Gastrocnemius medialis (tissue), 4 donors: ENCODE results near the gene ADAMTS4.

Experiments used
- POLR2A ChIP-seq, 2 donors: fragments of 450-650 bp; IDR thresholded peaks; one replicate each; pipeline ENCODE4 v1.6.1; 2017; ENCODE audit warnings: antibody characterized with exemption in 2 of 2, mild to moderate bottlenecking in 2 of 2, moderate library complexity in 2 of 2
- TF ChIP-seq, protein P1 (sequence below), 5 experiments: fragments of 450-650 bp in 3 of 5; fragments of 200-600 bp in 2 of 5; sonication (generic) in 2 of 5; IDR thresholded peaks in 4 of 5; conservative IDR thresholded peaks in 1 of 5; 1 replicate in 4 of 5; 2 replicates in 1 of 5; pipeline ENCODE4 v1.5.1; 2016 to 2019; ENCODE audit warnings: antibody characterized with exemption in 5 of 5, mild to moderate bottlenecking in 3 of 5, moderate library complexity in 3 of 5

DNA sequence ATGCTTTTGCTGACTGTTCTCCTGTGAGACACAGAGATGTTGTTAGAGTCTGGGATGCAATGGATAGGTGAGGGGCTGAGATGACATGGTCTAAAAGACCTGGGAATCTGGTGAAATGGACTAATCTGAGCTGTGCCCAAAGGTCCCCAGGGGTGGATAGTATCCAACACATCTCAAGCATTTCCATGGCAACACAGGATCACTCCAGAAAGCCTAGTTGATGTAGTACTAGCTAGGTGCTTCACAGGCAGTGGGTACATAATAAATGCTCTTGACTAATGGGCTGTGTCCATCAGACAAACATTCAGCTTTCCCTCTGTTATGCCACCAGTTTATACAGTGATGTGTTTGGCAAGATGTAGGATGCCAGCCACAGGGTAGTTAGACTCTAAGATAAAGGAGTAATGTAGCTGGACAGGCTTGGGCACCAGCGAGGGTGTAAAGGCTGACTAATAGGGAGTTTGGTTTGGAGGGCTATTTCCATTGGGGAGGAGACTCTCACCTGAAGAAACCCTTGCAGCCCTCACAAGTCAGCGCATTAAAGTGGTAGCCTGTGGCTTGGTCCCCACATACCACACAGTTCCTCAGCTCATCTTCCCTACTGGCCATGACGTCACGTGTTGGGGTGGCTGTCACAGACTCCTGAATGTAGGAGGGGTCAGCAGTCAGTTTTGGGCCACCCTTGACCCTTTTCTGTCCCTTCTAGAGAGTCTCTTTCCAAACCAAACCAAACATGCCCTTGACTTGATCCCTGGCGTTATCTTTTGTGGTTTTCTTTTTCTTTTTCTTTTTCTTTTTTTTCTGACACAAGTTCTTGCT lies 37.3 kb upstream of the ADAMTS4 start:
- TF ChIP-seq, protein P1, sequence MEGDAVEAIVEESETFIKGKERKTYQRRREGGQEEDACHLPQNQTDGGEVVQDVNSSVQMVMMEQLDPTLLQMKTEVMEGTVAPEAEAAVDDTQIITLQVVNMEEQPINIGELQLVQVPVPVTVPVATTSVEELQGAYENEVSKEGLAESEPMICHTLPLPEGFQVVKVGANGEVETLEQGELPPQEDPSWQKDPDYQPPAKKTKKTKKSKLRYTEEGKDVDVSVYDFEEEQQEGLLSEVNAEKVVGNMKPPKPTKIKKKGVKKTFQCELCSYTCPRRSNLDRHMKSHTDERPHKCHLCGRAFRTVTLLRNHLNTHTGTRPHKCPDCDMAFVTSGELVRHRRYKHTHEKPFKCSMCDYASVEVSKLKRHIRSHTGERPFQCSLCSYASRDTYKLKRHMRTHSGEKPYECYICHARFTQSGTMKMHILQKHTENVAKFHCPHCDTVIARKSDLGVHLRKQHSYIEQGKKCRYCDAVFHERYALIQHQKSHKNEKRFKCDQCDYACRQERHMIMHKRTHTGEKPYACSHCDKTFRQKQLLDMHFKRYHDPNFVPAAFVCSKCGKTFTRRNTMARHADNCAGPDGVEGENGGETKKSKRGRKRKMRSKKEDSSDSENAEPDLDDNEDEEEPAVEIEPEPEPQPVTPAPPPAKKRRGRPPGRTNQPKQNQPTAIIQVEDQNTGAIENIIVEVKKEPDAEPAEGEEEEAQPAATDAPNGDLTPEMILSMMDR (IDR thresholded peaks at IDR 0.05 in 4 of 5, conservative IDR thresholded peaks at IDR 0.05 in 1 of 5): no peak
- TF ChIP-seq POLR2A (IDR thresholded peaks at IDR 0.05): no peak
